Thoracic aorta (tissue), 2 donors: ENCODE measurements around the gene MPHOSPH9. TPM values are rescaled to one million over a fixed set of nuclear protein-coding genes. Genes with fewer than 3 reads are reported as not detected.

ENCODE experiments used
- ATAC-seq: fragments of 150-250 bp; one replicate; pipeline ENCODE4 v1.8.0; 2017; ENCODE audit warnings: low read depth; ENCODE audit not compliant: insufficient number of reproducible peaks, low FRiP score
- DNase-seq: peaks from one replicate; pipeline ENCODE4 v3.0.0-alpha.2; 2020; ENCODE audit warnings: low spot score
- H3K27ac ChIP-seq, 2 donors: fragments of 200-600 bp; sonication (generic); 1 replicate in 1 of 2; 2 replicates in 1 of 2; pipeline ENCODE4 v1.5.1; 2016; ENCODE audit warnings: mild to moderate bottlenecking in 2 of 2, moderate library complexity in 2 of 2
- H3K27me3 ChIP-seq: fragments of 200-600 bp; sonication (generic); replicated peaks from 2 replicates; pipeline ENCODE4 v1.6.0; 2016; ENCODE audit warnings: mild to moderate bottlenecking; ENCODE audit not compliant: insufficient read depth
- H3K36me3 ChIP-seq: fragments of 200-600 bp; sonication (generic); one replicate; pipeline ENCODE4 v1.5.1; 2016
- H3K4me1 ChIP-seq, 2 donors: fragments of 200-600 bp; sonication (generic); 1 replicate in 1 of 2; 2 replicates in 1 of 2; pipeline versions ENCODE4 v1.5.1 to v1.6.0; 2016; ENCODE audit warnings: low read depth in 2 of 2, mild to moderate bottlenecking in 1 of 2; ENCODE audit not compliant: control insufficient read depth in 1 of 2
- H3K4me3 ChIP-seq: fragments of 200-600 bp; sonication (generic); 2 replicates; pipeline ENCODE4 v1.5.1; 2016; ENCODE audit warnings: mild to moderate bottlenecking
- H3K9me3 ChIP-seq: fragments of 200-600 bp; sonication (generic); 2 replicates; pipeline ENCODE4 v1.5.1; 2016
- total RNA-seq, 2 donors: library from RNA; depleted of rRNA; stranded (reverse); fragments of >200 nt; gene quantifications; one replicate each; pipeline versions ENCODE4 v1.1.0 to v1.2.3, GENCODE V29; 2016
- TF ChIP-seq, protein P1 (sequence below): fragments of 200-600 bp; sonication (generic); IDR thresholded peaks from one replicate; pipeline ENCODE4 v1.5.1; 2019; ENCODE audit warnings: antibody characterized with exemption

The MPHOSPH9 gene
- total RNA-seq, 2 donors from 2014 or later = 7.6 to 44.0 TPM

DNA sequence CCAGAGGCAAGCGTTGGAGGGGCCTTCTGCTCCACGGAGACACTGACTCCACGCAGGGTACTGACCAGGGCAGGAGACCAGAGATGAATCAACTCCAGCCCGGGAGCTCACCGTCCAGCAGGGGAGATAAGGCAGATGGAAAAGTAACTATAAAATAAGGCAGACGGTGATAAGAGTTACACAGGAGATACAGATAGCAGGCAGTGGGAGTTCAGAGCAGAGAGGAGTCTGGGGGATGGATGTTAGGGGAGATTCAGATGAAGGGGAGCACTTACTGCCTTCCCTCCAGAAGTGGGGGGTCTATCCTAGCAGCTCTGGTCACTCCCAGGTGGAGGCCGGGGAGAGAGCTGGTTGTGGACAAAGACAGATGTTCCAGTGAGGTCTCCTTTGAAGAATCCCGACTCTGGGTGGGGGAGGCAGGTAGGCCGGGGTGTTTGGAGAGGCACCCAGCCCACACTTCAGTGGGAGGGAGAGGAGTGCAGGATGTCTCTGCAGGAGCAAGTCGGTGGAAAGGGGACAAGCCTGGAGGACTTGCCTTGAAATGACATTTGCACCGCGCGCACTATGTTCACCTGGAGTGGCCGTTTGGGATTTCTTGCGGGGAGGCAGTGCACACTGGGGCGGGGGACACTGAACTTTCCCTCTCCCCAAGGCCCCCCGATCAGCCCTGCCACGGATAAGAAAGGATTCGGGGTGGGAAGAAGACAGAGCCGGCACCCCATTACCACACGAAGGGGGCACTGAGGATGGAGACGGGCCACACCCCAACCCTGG, 83.3 kb downstream of the MPHOSPH9 start:
- H3K4me1 ChIP-seq = peaks cover 2 to 25% of the 10 kb centered on the region in 2 donors
- ATAC-seq = no peak

DNA sequence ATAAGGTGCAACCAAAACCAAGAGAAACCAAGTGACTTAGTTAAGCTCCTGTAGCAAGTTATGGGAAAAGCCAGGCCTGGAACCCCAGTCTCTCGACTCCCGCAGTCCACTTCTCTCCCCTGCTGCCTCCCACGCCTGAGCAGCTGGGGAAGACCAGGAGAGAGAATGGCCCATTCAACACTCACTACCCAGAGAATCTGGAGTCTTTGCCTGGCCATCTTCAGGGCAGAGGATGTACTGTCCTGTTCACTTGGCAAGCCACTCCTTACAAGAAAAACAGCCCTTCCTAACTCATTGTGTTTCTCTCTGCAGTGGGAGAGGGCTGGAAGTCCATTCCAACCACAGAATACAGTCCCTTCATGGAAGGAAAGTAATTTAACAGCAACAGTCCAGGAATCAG, 83.9 kb downstream of the MPHOSPH9 start:
- Histone ChIP-seq H3K36me3 (no peaks in the 10 kb centered on the region), H3K9me3 (no peaks in the 10 kb centered on the region), H3K27me3 (no peaks in the 10 kb centered on the region), H3K27ac (peak overlapping the region; percentile 38 to 57), H3K4me1 (peaks cover 2 to 25% of the 10 kb centered on the region in 2 donors), H3K4me3 (peak overlapping the region; percentile 86)
- DNase-seq (no peak), ATAC-seq (no peak)
- TF ChIP-seq, protein P1, sequence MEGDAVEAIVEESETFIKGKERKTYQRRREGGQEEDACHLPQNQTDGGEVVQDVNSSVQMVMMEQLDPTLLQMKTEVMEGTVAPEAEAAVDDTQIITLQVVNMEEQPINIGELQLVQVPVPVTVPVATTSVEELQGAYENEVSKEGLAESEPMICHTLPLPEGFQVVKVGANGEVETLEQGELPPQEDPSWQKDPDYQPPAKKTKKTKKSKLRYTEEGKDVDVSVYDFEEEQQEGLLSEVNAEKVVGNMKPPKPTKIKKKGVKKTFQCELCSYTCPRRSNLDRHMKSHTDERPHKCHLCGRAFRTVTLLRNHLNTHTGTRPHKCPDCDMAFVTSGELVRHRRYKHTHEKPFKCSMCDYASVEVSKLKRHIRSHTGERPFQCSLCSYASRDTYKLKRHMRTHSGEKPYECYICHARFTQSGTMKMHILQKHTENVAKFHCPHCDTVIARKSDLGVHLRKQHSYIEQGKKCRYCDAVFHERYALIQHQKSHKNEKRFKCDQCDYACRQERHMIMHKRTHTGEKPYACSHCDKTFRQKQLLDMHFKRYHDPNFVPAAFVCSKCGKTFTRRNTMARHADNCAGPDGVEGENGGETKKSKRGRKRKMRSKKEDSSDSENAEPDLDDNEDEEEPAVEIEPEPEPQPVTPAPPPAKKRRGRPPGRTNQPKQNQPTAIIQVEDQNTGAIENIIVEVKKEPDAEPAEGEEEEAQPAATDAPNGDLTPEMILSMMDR = no peak

More for the DNA sequence above, 83.3 kb downstream of the MPHOSPH9 start:
- Histone ChIP-seq H3K27me3 (no peaks in the 10 kb centered on the region), H3K27ac (peak overlapping the region; percentile 57 to 72), H3K4me3 (peak overlapping the region; percentile 86), H3K9me3 (no peaks in the 10 kb centered on the region), H3K36me3 (no peaks in the 10 kb centered on the region)
- DNase-seq = no peak
- TF ChIP-seq, protein P1 = no peak

DNA sequence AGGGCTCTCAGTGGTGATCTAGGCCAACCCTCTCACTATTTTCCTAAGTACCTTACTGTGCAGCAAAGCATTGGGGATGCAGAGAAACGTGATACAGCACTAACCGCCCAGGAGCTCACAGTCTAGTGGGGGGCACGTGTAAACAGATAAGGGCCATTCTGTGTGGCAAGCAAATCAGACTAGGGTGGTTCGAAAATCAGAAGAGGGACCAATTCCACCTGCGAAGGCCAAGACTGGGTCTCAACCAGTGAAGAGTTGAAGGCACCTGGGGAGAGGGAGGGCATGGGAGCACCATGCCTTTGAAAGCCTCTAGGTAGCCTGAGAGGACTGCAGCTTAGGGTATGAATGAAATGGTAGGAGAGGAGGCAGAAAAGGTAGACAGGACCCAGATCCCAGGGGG, 84.3 kb downstream of the MPHOSPH9 start:
- no peaks in the 10 kb centered on the region for H3K36me3 ChIP-seq
- no peak overlapping the region for H3K27ac ChIP-seq
- DNase-seq (no peak), ATAC-seq (no peak)
- H3K9me3 ChIP-seq = no peaks in the 10 kb centered on the region
- no peaks in the 10 kb centered on the region for H3K27me3 ChIP-seq
- no peak overlapping the region for H3K4me3 ChIP-seq
- TF ChIP-seq, protein P1 = no peak
- peaks cover 2 to 26% of the 10 kb centered on the region in 2 donors for H3K4me1 ChIP-seq

DNA sequence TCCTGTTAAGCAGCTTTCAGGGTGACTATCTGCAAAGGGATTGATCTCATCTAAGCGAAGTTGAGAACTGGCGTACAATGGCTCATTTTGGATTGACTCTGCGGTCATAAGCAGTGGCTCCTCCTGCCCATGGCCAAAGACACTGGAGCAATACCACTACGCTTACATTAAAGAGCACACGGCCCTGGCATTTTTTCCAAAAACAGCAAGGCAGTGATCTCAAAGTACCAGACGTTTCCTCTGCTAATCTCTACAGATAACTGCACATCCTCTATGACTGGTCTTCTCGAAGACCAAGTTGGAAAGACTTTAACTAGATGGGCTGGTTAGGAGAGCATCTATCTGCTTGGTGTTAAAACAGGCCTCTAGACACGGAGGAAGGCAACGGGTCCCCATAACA, 84.7 kb downstream of the MPHOSPH9 start:
- DNase-seq = no peak

DNA sequence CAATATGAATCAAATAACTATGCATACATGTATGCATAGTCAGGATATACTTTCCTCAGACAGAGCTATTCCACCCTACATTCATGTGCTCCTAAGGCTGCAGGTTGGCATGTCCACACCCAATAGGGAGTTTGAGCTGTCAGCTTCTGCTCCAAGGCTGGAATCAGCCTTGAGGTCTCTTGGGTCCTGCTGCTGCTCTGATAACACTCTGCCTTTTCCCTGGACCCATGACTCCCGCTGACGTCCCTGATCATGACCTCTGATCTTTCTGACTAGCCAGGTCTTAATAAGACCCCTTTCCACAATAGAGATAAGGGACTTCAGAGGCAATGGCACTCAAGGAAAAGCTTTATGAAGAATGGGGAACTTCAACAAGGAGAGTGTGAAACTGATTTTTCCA, 87.7 kb downstream of the MPHOSPH9 start:
- DNase-seq (no peak), ATAC-seq (no peak)
- no peaks in the 10 kb centered on the region for H3K27me3 ChIP-seq
- no peaks in the 10 kb centered on the region for H3K9me3 ChIP-seq
- no peak overlapping the region for H3K27ac ChIP-seq
- peaks cover 24 to 52% of the 10 kb centered on the region in 2 donors for H3K4me1 ChIP-seq
- TF ChIP-seq, protein P1 = no peak
- H3K36me3 ChIP-seq = no peaks in the 10 kb centered on the region
- no peak overlapping the region for H3K4me3 ChIP-seq

More for the DNA sequence above, 84.7 kb downstream of the MPHOSPH9 start:
- no peaks in the 10 kb centered on the region for H3K27me3 ChIP-seq
- no peaks in the 10 kb centered on the region for H3K9me3 ChIP-seq
- H3K27ac ChIP-seq = no peak overlapping the region
- TF ChIP-seq, protein P1 = no peak
- peaks cover 5 to 30% of the 10 kb centered on the region in 2 donors for H3K4me1 ChIP-seq
- no peaks in the 10 kb centered on the region for H3K36me3 ChIP-seq
- ATAC-seq = no peak
- no peak overlapping the region for H3K4me3 ChIP-seq
